ENCODE measurements around the gene PRKAR1B. TPM values are rescaled to one million over a fixed set of nuclear protein-coding genes. Genes with fewer than 3 reads are reported as not detected.

PRKAR1B gene
- total and polyA plus RNA-seq, 2 donors (not counting 1 experiment from before 2014, with no cell fraction given) = 4.5 to 8.6 TPM

DNA sequence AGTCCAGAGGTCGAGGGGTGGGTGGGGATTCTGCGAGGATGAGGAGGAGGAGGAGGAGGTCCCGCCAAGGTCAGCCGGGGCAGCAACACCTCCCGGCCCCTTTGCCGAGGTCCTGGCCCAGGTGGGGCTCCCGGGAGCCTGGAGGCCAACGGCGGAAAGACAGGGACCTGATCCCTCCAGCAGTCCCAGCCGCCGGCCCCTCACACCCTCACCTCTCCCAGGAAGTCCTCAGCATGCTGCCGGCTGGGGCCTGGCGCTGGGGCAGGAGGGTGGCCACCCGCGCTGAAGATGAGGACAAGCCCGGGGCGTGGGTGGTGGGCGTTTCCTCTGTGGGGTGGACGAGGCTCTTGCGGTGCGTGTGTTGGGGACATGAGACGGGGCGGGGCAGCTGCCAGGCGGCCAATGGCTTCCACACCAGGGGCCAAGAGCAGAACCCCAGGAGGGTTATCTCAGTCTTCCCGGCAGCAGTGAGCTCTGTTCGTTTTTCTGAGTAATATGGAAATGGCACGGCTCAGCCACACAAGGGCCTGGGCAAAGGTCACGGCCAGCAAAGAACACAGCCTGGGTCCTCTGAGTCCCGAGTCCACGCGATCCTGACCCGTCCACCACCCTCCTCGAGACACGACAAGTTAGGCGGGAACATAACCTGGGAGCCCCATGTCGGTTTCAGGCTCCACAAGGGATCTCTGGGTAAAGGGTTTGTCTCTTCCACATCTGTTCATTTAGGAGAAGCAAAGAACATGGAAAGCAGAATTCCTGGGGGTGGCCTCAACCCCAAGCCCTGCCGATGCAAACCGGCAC is 124.5 kb downstream of the PRKAR1B start:
- ATAC-seq (ENCODE audit: low read depth) (no peak), DNase-seq (no peak)
- H3K27ac ChIP-seq (ENCODE audit: low read length in 2 of 2) = peak overlapping the region; percentile 81 to 95
- TF ChIP-seq, protein P1, sequence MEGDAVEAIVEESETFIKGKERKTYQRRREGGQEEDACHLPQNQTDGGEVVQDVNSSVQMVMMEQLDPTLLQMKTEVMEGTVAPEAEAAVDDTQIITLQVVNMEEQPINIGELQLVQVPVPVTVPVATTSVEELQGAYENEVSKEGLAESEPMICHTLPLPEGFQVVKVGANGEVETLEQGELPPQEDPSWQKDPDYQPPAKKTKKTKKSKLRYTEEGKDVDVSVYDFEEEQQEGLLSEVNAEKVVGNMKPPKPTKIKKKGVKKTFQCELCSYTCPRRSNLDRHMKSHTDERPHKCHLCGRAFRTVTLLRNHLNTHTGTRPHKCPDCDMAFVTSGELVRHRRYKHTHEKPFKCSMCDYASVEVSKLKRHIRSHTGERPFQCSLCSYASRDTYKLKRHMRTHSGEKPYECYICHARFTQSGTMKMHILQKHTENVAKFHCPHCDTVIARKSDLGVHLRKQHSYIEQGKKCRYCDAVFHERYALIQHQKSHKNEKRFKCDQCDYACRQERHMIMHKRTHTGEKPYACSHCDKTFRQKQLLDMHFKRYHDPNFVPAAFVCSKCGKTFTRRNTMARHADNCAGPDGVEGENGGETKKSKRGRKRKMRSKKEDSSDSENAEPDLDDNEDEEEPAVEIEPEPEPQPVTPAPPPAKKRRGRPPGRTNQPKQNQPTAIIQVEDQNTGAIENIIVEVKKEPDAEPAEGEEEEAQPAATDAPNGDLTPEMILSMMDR (IDR thresholded peaks at IDR 0.05) = no peak
- TF ChIP-seq EZH2 (IDR thresholded peaks at IDR 0.05; ENCODE audit: borderline replicate concordance, insufficient read depth, low read depth, low read length, poor library complexity, severe bottlenecking) = no peak
- no peaks in the 10 kb centered on the region for H4K20me1 ChIP-seq (ENCODE audit: control insufficient read depth, insufficient read depth, low read length, poor library complexity, severe bottlenecking)
- H3K4me3 ChIP-seq (ENCODE audit: control extremely low read depth in 1 of 5, extremely low read depth in 1 of 5, insufficient read depth in 1 of 5, low read depth in 2 of 5, low read length in 4 of 5) = peak overlapping the region in 3 of 5 experiments; percentile 29 to 72 (median 33)
- H3K4me1 Mint-ChIP-seq = peaks cover 42% of the 10 kb centered on the region
- H3K9me3 Mint-ChIP-seq (ENCODE audit: insufficient read depth) = peaks cover 2% of the 10 kb centered on the region
- peaks cover 0 to 2% of the 10 kb centered on the region in 2 experiments for H3K36me3 ChIP-seq (replicated peaks in 1 of 2; ENCODE audit: control extremely low read depth in 1 of 2, control insufficient read depth in 1 of 2, extremely low read depth in 1 of 2, insufficient read depth in 2 of 2, low read length in 1 of 2)
- H3K27ac Mint-ChIP-seq = peak overlapping the region; percentile 93
- peak overlapping the region; percentile 64 for H3K9ac ChIP-seq (ENCODE audit: low read length)
- no peaks in the 10 kb centered on the region for H3K27me3 ChIP-seq (replicated peaks in 1 of 4; ENCODE audit: control extremely low read depth in 1 of 4, control insufficient read depth in 3 of 4, insufficient read depth in 4 of 4, low read length in 3 of 4)
- H3K79me2 ChIP-seq (ENCODE audit: control insufficient read depth, insufficient read depth, low read length) = no peaks in the 10 kb centered on the region
- intact Hi-C loops (cut with micrococcal nuclease) = no loop called here
- no peaks in the 10 kb centered on the region for H3K27me3 Mint-ChIP-seq
- H3K4me2 ChIP-seq (replicated peaks; ENCODE audit: low read depth, low read length, poor library complexity, severe bottlenecking) = peak overlapping the region; percentile 90
- POLR2A ChIA-PET = interaction anchor here (0.6 kb wide), 1 partner anchor 535 kb away, joined by 3 read pairs; no protein-coding TSS in a partner anchor
- CTCF ChIA-PET = no interaction called here
- peaks cover 0 to 56% (median 12%) of the 10 kb centered on the region in 3 donors for H3K9me3 ChIP-seq (ENCODE audit: control extremely low read depth in 1 of 3, control insufficient read depth in 2 of 3, insufficient read depth in 1 of 3, low read length in 2 of 3)
- 75% methylated on average over 28 of the region's 38 CpGs for WGBS (ENCODE audit: insufficient coverage)
- H3K4me3 Mint-ChIP-seq = peak overlapping the region; percentile 82
- H3K4me1 ChIP-seq (ENCODE audit: control insufficient read depth in 2 of 2, insufficient read depth in 2 of 2, low read length in 2 of 2) = peaks cover 33 to 48% of the 10 kb centered on the region in 2 donors
- H2AFZ ChIP-seq (ENCODE audit: insufficient read depth, low read depth, low read length, poor library complexity, severe bottlenecking) = peak overlapping the region; percentile 73

Measured in B cell (primary cell).